ENCODE results near the gene WRNIP1.

DNA sequence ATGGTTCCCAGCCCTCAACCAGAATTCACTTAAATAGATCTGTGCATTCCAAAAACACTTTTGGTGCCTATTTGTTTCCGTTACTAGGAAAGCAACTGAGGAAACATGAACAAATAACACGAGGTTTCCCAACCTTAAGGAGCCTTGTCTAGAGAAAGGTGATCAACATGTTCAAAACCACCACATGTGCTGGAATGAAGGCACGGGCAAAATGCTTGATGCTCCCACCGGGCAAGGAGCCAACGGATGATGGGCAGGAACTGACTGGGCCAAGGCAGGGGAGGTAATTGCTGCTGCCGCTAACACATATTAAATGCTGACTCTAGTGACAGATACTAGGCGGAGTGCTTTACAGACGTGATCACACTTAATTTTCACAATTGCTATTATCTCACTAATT is 17.0 kb upstream of the WRNIP1 start:
- TF ChIP-seq, protein P1, sequence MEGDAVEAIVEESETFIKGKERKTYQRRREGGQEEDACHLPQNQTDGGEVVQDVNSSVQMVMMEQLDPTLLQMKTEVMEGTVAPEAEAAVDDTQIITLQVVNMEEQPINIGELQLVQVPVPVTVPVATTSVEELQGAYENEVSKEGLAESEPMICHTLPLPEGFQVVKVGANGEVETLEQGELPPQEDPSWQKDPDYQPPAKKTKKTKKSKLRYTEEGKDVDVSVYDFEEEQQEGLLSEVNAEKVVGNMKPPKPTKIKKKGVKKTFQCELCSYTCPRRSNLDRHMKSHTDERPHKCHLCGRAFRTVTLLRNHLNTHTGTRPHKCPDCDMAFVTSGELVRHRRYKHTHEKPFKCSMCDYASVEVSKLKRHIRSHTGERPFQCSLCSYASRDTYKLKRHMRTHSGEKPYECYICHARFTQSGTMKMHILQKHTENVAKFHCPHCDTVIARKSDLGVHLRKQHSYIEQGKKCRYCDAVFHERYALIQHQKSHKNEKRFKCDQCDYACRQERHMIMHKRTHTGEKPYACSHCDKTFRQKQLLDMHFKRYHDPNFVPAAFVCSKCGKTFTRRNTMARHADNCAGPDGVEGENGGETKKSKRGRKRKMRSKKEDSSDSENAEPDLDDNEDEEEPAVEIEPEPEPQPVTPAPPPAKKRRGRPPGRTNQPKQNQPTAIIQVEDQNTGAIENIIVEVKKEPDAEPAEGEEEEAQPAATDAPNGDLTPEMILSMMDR (IDR thresholded peaks at IDR 0.05 in 8 of 11, conservative IDR thresholded peaks at IDR 0.05 in 3 of 11), result no peak
- TF ChIP-seq POLR2A (IDR thresholded peaks at IDR 0.05) (no peak), POLR2AphosphoS5 (IDR thresholded peaks at IDR 0.05) (no peak)

Measured in spleen (tissue), 7 donors.